Stimulated activated CD4-positive, alpha-beta T cell treated with anti-CD3 and anti-CD28 coated beads, Interleukin-2, amount 100 ng/mL, for 48 hours (primary cell): ENCODE measurements around the gene ANTXR1.

Experiments used
- DNase-seq, 2 donors: peaks; one replicate each; pipeline ENCODE4 v3.0.0-alpha.2; 2020

The ANTXR1 gene

DNA sequence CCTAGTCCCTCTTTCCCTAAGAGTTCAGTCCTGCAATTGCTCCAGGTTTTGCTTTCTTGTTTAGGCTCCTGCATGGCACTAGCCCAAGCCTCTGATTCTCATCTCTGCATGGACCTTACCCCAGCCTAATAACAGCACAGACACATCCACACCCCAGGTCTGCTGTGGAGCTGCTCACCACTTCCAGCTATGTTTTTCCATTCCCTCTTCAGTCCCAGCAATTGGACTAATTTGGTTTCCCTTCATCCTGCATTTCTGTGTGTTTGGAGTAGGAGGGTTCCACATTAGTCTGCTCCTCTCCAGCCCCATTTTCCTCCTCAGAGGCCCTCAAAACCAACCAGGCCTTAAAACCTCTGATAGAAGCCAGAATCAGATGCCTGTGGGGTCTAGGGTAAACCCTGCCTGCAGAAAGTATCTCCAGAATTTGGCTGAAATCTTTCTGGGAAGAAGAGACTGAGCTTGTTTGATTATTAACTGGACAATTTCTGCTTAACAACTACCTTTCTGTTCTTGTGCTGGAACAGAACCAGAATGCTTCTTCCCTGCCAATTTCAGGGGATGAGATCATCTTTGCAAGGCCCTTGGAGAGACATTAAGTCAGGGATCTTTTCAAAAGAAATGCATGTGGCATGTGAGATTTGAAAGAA is 278.1 kb downstream of the ANTXR1 start:
- DNase-seq, result no peak

DNA sequence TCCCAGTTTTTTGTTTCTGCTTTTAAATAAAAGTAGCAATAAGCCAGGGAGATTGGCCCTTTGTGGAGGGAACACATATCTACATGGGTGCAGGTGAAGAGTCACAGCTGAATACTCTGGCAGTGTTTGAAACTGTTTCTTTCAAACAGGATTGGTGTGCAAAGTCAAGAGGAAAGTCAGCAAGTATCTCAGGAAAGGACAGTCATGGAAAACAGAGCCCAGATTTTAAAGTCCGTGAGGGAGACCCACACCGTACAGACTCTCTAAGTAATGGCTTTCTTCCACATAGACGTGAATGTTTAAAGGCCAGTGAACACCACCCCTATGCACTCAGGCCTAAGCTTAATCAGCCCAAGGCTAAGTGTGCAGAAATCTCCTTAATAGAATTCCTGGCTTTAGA is 278.7 kb downstream of the ANTXR1 start:
- no peak for DNase-seq

- no peak for DNase-seq
Measured at GRCh38 chr2:69292256-69292655, 279.3 kb downstream of the ANTXR1 start.

GRCh38 chr2:69296421-69296820 is 283.4 kb downstream of the ANTXR1 start:
- DNase-seq, result no peak

DNA sequence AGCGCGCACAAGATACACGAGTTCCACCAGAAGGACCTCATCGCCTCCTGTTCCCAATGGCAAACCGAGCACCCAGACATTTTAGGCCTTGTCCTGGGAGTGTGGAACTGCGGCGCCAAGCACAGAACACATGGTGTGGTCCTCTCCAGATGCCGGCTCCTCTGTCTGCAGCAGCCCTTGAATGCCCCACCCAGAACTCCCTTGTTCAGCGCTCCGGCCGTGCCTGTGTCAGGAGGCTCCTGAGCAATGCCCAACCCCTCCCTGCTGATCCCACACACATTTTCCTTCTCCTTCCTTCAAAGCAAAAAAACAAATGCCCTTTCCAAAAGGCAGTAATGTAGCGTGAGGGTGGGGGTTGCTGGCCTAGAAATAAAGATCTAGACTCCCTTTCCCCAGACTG is 284.2 kb downstream of the ANTXR1 start:
- DNase-seq, result no peak

GRCh38 chr2:69298261-69298660 is 285.3 kb downstream of the ANTXR1 start:
- DNase-seq, result no peak

GRCh38 chr2:69298862-69299261 is 285.9 kb downstream of the ANTXR1 start:
- no peak for DNase-seq
